HL-60 (cell line): Measurements from ENCODE around the gene CDK15.
A peak's percentile ranks its signal among the peaks of the same experiment; 100 is the strongest.

ENCODE experiments used
- DNase-seq, 2 experiments: peaks; one replicate each; pipeline ENCODE4 v3.0.0-alpha.2; 2010 to 2020; ENCODE audit warnings: low read depth in 1 of 2, low spot score in 1 of 2
- H3K27ac ChIP-seq: fragments of 250-450 bp; sonication (Bioruptor Pico); replicated peaks from 2 replicates; pipeline ENCODE4 v1.5.1; 2020; ENCODE audit warnings: mild to moderate bottlenecking, moderate library complexity
- H3K27me3 ChIP-seq: fragments of 250-450 bp; sonication (Bioruptor Pico); 2 replicates; pipeline ENCODE4 v1.5.1; 2021; ENCODE audit warnings: mild to moderate bottlenecking, moderate library complexity; ENCODE audit not compliant: insufficient read depth, poor library complexity, severe bottlenecking
- H3K4me3 ChIP-seq: replicated peaks from 2 replicates; pipeline ENCODE4 v1.5.1; 2011; ENCODE audit warnings: mild to moderate bottlenecking, control low read depth, low read length; ENCODE audit not compliant: insufficient read depth
- CTCF ChIP-seq: IDR thresholded peaks from one replicate; pipeline ENCODE4 v1.5.1; 2011; ENCODE audit warnings: low read length, control low read depth, inconsistent platforms; ENCODE audit not compliant: insufficient read depth
- GABPA ChIP-seq: IDR thresholded peaks from 2 replicates; pipeline ENCODE4 v1.6.1; 2012; ENCODE audit warnings: low read depth
- POLR2AphosphoS5 ChIP-seq: IDR thresholded peaks from 2 replicates; pipeline ENCODE4 v1.6.1; 2012; ENCODE audit warnings: low read depth
- REST ChIP-seq: IDR thresholded peaks from 2 replicates; pipeline ENCODE4 v1.6.1; 2012; ENCODE audit warnings: low read depth; ENCODE audit not compliant: insufficient replicate concordance
- SPI1 ChIP-seq: IDR thresholded peaks from 2 replicates; pipeline ENCODE4 v1.6.1; 2012; ENCODE audit warnings: low read depth, mild to moderate bottlenecking, borderline replicate concordance

Gene CDK15

DNA sequence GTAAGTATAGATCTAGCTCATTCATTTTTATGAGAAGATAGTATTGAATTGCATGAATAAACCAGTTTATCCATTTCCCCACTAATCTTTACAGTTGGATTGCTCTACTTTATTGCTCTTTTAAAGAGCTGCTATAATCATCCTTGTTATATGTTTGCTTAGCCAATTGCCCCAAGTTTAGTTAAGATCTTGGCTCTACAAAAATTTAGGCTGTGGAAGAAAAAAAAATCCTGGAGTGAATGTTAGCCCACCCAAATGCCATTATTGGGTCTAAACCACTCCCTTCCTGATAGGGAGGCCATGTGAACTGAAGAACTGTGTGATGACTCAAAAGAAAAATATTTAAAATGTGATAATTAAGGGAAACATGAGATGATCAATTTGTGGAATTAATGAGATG is 28.5 kb upstream of the CDK15 start:
- Histone ChIP-seq H3K27me3 (no peaks in the 10 kb centered on the region), H3K4me3 (no peak overlapping the region), H3K27ac (peak overlapping the region; percentile 84; the same call in 1 of the 2 replicates)
- no peak for DNase-seq
- TF ChIP-seq POLR2AphosphoS5, result no peak
- TF ChIP-seq REST, result no peak
- no peak for TF ChIP-seq SPI1
- TF ChIP-seq CTCF, result no peak
- TF ChIP-seq GABPA, result no peak

GRCh38 chr2:201779901-201780673 is 26.2 kb upstream of the CDK15 start:
- Histone ChIP-seq H3K4me3 (peak overlapping the region; percentile 95), H3K27me3 (no peaks in the 10 kb centered on the region), H3K27ac (peak overlapping the region; percentile 84)
- TF ChIP-seq POLR2AphosphoS5, result no peak
- TF ChIP-seq GABPA, result no peak
- no peak for TF ChIP-seq SPI1
- no peak for TF ChIP-seq REST
- TF ChIP-seq CTCF, result no peak
- DNase-seq, result no peak

- peak within 1 kb of the TSS; percentile 84 for H3K27ac ChIP-seq
- H3K4me3 ChIP-seq, result peak within 1 kb of the TSS; percentile 95
- DNase-seq, result peak; percentile 92 to 96
- peak; percentile 10; the same call in 1 of the 2 replicates for TF ChIP-seq POLR2AphosphoS5
- no peak for TF ChIP-seq CTCF
- H3K27me3 ChIP-seq, result no peaks in the 10 kb centered on the region
Measured at GRCh38 chr2:201780674-201781493, 25.5 kb upstream of the CDK15 start, which contains the start of gene ALS2. Gene ALS2, minus strand, starts transcription at chr2:201780933. Its CDS starts 12,048 bp downstream, at chr2:201768885.
